Panc1 (cell line): Measurements from ENCODE around the gene TUBA1A. TPM values are rescaled to one million over a fixed set of nuclear protein-coding genes. Genes with fewer than 3 reads are reported as not detected.

Source experiments
- ATAC-seq: fragments of 200-7000 bp; cut with Tn5 transposase; 2 replicates; pipeline ENCODE4 v1.9.1; 2020; ENCODE audit warnings: mild to moderate bottlenecking, moderate library complexity
- Bru-seq: library from RNA; stranded (reverse); fragments of 400-500 nt; gene quantifications from one replicate; lab custom pipeline; 2021; lab: Mats Ljungman, UMichigan
- BruChase-seq, 2 experiments: library from RNA; stranded (reverse); fragments of 400-500 nt; gene quantifications; one replicate each; lab custom pipeline; 2021; lab: Mats Ljungman, UMichigan
- BruUV-seq: library from RNA; stranded (reverse); fragments of 400-500 nt; replicated peaks from 2 replicates; lab custom pipeline; 2021; lab: Mats Ljungman, UMichigan
- CTCF ChIA-PET: fragments of 300-600 bp; sonication (Branson Sonifier 250); formaldehyde crosslinking; loops from one replicate; lab custom pipeline; 2022; ENCODE audit warnings: antibody characterized with exemption; lab: Charles Lee
- POLR2A ChIA-PET: fragments of 300-600 bp; sonication (Branson Sonifier 250); formaldehyde crosslinking; loops from one replicate; lab custom pipeline; 2022; ENCODE audit warnings: antibody characterized with exemption; lab: Charles Lee
- DNase-seq: peaks from one replicate; pipeline ENCODE4 v3.0.0-alpha.2; 2010; ENCODE audit warnings: low read depth, low spot score
- H3K27ac ChIP-seq: 2 replicates; pipeline ENCODE4 v1.5.1; 2011; ENCODE audit warnings: mild to moderate bottlenecking, low read length, inconsistent platforms
- H3K27me3 ChIP-seq: fragments of 200-500 bp; sonication (Bioruptor generic); 2 replicates; pipeline ENCODE4 v1.6.0; 2014; ENCODE audit warnings: low read length, inconsistent platforms; ENCODE audit not compliant: control insufficient read depth, insufficient read depth
- H3K36me3 ChIP-seq: fragments of 200-500 bp; sonication (Bioruptor generic); 2 replicates; pipeline ENCODE4 v1.5.1; 2014; ENCODE audit warnings: inconsistent platforms, mild to moderate bottlenecking, low read length, moderate library complexity; ENCODE audit not compliant: control insufficient read depth, insufficient read depth
- H3K4me1 ChIP-seq: 2 replicates; pipeline ENCODE4 v1.5.1; 2011; ENCODE audit warnings: inconsistent platforms, mild to moderate bottlenecking, low read length, moderate library complexity; ENCODE audit not compliant: control insufficient read depth, insufficient read depth
- H3K4me3 ChIP-seq, 2 experiments: 2 replicates each; pipeline ENCODE4 v1.5.1; 2011 to 2012; ENCODE audit warnings: low read depth in 2 of 2, low read length in 2 of 2, mild to moderate bottlenecking in 2 of 2, inconsistent platforms in 1 of 2, moderate library complexity in 1 of 2
- H3K9me3 ChIP-seq: fragments of 200-500 bp; sonication (Bioruptor generic); 2 replicates; pipeline ENCODE4 v1.5.1; 2014; ENCODE audit warnings: low read depth, mild to moderate bottlenecking, inconsistent platforms, low read length, moderate library complexity; ENCODE audit not compliant: control insufficient read depth, insufficient read depth
- CTCF ChIP-seq: fragments of 450-650 bp; IDR thresholded peaks from 2 replicates; pipeline ENCODE4 v1.5.1; 2017; ENCODE audit warnings: mild to moderate bottlenecking
- POLR2AphosphoS5 ChIP-seq: IDR thresholded peaks from 2 replicates; pipeline ENCODE4 v1.6.1; 2012; ENCODE audit warnings: mild to moderate bottlenecking, low read depth, low read length, moderate library complexity
- REST ChIP-seq, 2 experiments: IDR thresholded peaks; 2 replicates each; pipeline ENCODE4 v1.6.1; 2011 to 2012; ENCODE audit warnings: low read depth in 2 of 2, control low read depth in 1 of 2, low read length in 1 of 2, mild to moderate bottlenecking in 1 of 2, moderate library complexity in 1 of 2; ENCODE audit not compliant: insufficient read depth in 1 of 2
- SIN3A ChIP-seq: IDR thresholded peaks from 2 replicates; pipeline ENCODE4 v1.6.1; 2012; ENCODE audit warnings: low read depth, mild to moderate bottlenecking, low read length, moderate library complexity, borderline replicate concordance; ENCODE audit not compliant: insufficient read depth
- TCF7L2 ChIP-seq: IDR thresholded peaks from 2 replicates; pipeline ENCODE4 v1.6.1; 2011; ENCODE audit warnings: mild to moderate bottlenecking, low read depth, low read length, inconsistent platforms
- in situ Hi-C: cut with HindIII; loops from 2 replicates; pipeline ENCODE4 v1.10.0; 2016; ENCODE audit warnings: low sequenced_read_pairs, low pct_unique_long_range_greater_than_20kb
- intact Hi-C: fragments of 100-400 bp; cut with micrococcal nuclease; formaldehyde crosslinking; loops from one replicate; pipeline ENCODE4 v1.10.0; 2022; ENCODE audit not compliant: unreplicated experiment
- long read RNA-seq: library from polyadenylated mRNA; unstranded; transcript quantifications from one replicate; pipeline ENCODE4 v2.0.0, GENCODE V29; 2021; ENCODE audit not compliant: unreplicated experiment
- polyA plus RNA-seq: library from polyadenylated mRNA; unstranded; fragments of >200 nt; gene quantifications from one replicate; pipeline ENCODE4 v1.2.1, GENCODE V29; 2012; ENCODE audit warnings: missing spikeins; ENCODE audit not compliant: insufficient read length
- total RNA-seq: library from RNA; stranded (reverse); gene quantifications from one replicate; pipeline ENCODE4 v1.2.1, GENCODE V29; 2021; ENCODE audit not compliant: unreplicated experiment

Gene TUBA1A
- 133 TPM for total RNA-seq
- polyA plus RNA-seq, result 381 TPM
- percentile 88 among the genes with signal in this experiment for Bru-seq, nascent RNA
- percentile 94 among the genes with signal in this experiment for BruChase-seq, experiment 1, labeled RNA remaining after a 2-hour chase
- BruChase-seq, experiment 2, labeled RNA remaining after a 6-hour chase, result percentile 97 among the genes with signal in this experiment
- long read RNA-seq, transcript TUBA1A-207 (3 exons, 1,384 nt), result minor isoform, 18 of 392 reads
- long read RNA-seq, transcript TUBA1A-202 (4 exons, 1,915 nt), result major isoform, 288 of 392 reads
- long read RNA-seq, partial matches to known transcripts, result 2 of 392 reads
- long read RNA-seq, other reads (novel, unspliced or antisense), result 83 of 392 reads

DNA sequence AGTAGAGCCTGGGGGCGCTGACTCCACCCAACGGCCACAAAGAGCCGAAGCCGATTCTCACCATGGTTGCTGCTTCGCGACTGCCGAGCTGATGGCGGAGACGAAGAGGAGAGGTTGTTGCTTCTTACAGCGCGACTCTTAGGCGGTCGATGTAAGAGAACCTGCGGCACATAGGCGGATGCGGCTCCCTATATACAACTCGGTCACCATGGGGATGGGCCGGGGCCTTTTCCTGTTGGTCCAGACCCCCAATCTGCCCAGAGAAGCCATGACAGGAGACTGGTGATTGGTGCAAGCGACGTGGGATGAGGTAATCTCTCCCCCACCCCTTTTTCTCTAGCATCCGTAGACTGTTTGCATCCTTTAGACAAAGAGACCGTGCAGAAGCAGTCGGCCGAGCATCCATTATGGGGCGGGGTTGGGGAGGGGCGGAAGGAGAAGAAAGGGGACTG, at the start of gene TUBA1A:
TSS of gene TUBA1A (minus strand) at position 165 of the 452 bp plus-strand sequence. CDS start at position 64, 101 bp downstream.
- H3K27me3 ChIP-seq, result no peaks in the 10 kb centered on the region
- ChIA-PET POLR2A (no interaction called here), CTCF (interaction anchor here (1.0 to 1.4 kb wide), 2 partner anchors 8 to 101 kb away, joined by 3 to 5 read pairs; no protein-coding TSS in a partner anchor)
- ATAC-seq (peak; percentile 96), DNase-seq (peak; percentile 95)
- no peaks in the 10 kb centered on the region for H3K9me3 ChIP-seq
- in situ Hi-C loops, result no loop called here
- intact Hi-C loops, result no loop called here
- peak within 1 kb of the TSS; percentile 85 for H3K27ac ChIP-seq
- peaks cover 12% of the 10 kb centered on the region for H3K4me1 ChIP-seq
- H3K4me3 ChIP-seq, result peak within 1 kb of the TSS; percentile 79 to 90
- TF ChIP-seq REST (IDR thresholded peaks at IDR 0.05; ENCODE audit: insufficient read depth in 1 of 2, low read depth in 2 of 2, low read length in 1 of 2) (no peak), POLR2AphosphoS5 (peak; percentile 97), TCF7L2 (peak; percentile 73), SIN3A (peak; percentile 62; the same call in 1 of the 2 replicates), CTCF (no peak)
- peaks cover 3% of the 10 kb centered on the region; the same call in 1 of the 2 replicates for H3K36me3 ChIP-seq
- BruUV-seq, result no TSS peak

GRCh38 chr12:49236423-49236822, 47.5 kb upstream of the TUBA1A start:
- in situ Hi-C loops, result no loop called here
- no peak for ATAC-seq
- no peaks in the 10 kb centered on the region for H3K36me3 ChIP-seq

More at GRCh38 chr12:49236423-49236822, 47.5 kb upstream of the TUBA1A start:
- no peak overlapping the region for H3K4me3 ChIP-seq
- peaks cover 4% of the 10 kb centered on the region; the same call in 1 of the 2 replicates for H3K4me1 ChIP-seq
- no peaks in the 10 kb centered on the region for H3K9me3 ChIP-seq
- TF ChIP-seq SIN3A (no peak), REST (IDR thresholded peaks at IDR 0.05; ENCODE audit: insufficient read depth in 1 of 2, low read depth in 2 of 2, low read length in 1 of 2) (no peak), CTCF (no peak), TCF7L2 (no peak), POLR2AphosphoS5 (no peak)
- no peak overlapping the region for H3K27ac ChIP-seq
- POLR2A ChIA-PET, result no interaction called here
- CTCF ChIA-PET, result interaction anchor here (0.8 to 1.2 kb wide), 2 partner anchors 147 to 149 kb away, joined by 3 read pairs; no protein-coding TSS in a partner anchor
- H3K27me3 ChIP-seq, result no peaks in the 10 kb centered on the region
- BruUV-seq, result no TSS peak
- DNase-seq, result no peak
- intact Hi-C loops, result loop anchor here (10.0 kb wide), 1 partner anchor 102 kb away; the partner anchor contains the start of gene TUBA1B
